Measurements from ENCODE around the gene SGO2. TPM values are rescaled to one million over a fixed set of nuclear protein-coding genes. Genes with fewer than 3 reads are reported as not detected.

Gene SGO2
- total RNA-seq, 1 donor from 2014 or later, result 6.6 TPM

GRCh38 chr2:200483729-200484198, 42.2 kb upstream of the SGO2 start:
- peak; percentile 73 for DNase-seq
- H3K9me3 Mint-ChIP-seq (ENCODE audit: unreplicated experiment), result peaks cover 2% of the 10 kb centered on the region
- no peak overlapping the region for H3K27ac Mint-ChIP-seq (ENCODE audit: unreplicated experiment)
- peak; percentile 59 for TF ChIP-seq CTCF (IDR thresholded peaks at IDR 0.05; ENCODE audit: partially characterized antibody, unreplicated experiment)
- H3K4me3 Mint-ChIP-seq (ENCODE audit: unreplicated experiment), result no peak overlapping the region
- H3K27me3 Mint-ChIP-seq (ENCODE audit: unreplicated experiment), result no peaks in the 10 kb centered on the region
- H3K4me1 Mint-ChIP-seq (ENCODE audit: low read depth, unreplicated experiment), result peaks cover 5% of the 10 kb centered on the region
- H3K36me3 Mint-ChIP-seq (ENCODE audit: unreplicated experiment), result no peaks in the 10 kb centered on the region

- DNase-seq, result no peak
- H3K9me3 Mint-ChIP-seq (ENCODE audit: unreplicated experiment), result peaks cover 2% of the 10 kb centered on the region
- H3K4me1 Mint-ChIP-seq (ENCODE audit: low read depth, unreplicated experiment), result peaks cover 5% of the 10 kb centered on the region
- no peaks in the 10 kb centered on the region for H3K36me3 Mint-ChIP-seq (ENCODE audit: unreplicated experiment)
- H3K4me3 Mint-ChIP-seq (ENCODE audit: unreplicated experiment), result no peak overlapping the region
- no peak for TF ChIP-seq CTCF (IDR thresholded peaks at IDR 0.05; ENCODE audit: partially characterized antibody, unreplicated experiment)
- H3K27me3 Mint-ChIP-seq (ENCODE audit: unreplicated experiment), result no peaks in the 10 kb centered on the region
- no peak overlapping the region for H3K27ac Mint-ChIP-seq (ENCODE audit: unreplicated experiment)
Measured at GRCh38 chr2:200484934-200485333, 41.1 kb upstream of the SGO2 start.

- Mint-ChIP-seq H3K4me3 (ENCODE audit: unreplicated experiment) (no peak overlapping the region), H3K4me1 (ENCODE audit: low read depth, unreplicated experiment) (peaks cover 4% of the 10 kb centered on the region), H3K27me3 (ENCODE audit: unreplicated experiment) (no peaks in the 10 kb centered on the region), H3K27ac (ENCODE audit: unreplicated experiment) (no peak overlapping the region), H3K9me3 (ENCODE audit: unreplicated experiment) (peaks cover 2% of the 10 kb centered on the region), H3K36me3 (ENCODE audit: unreplicated experiment) (peaks cover 6% of the 10 kb centered on the region)
- no peak for TF ChIP-seq CTCF (IDR thresholded peaks at IDR 0.05; ENCODE audit: partially characterized antibody, unreplicated experiment)
- no peak for DNase-seq
Measured at GRCh38 chr2:200486529-200486928, 39.5 kb upstream of the SGO2 start.

GRCh38 chr2:200488169-200488568, 37.8 kb upstream of the SGO2 start:
- Mint-ChIP-seq H3K27me3 (ENCODE audit: unreplicated experiment) (peaks cover 2% of the 10 kb centered on the region), H3K27ac (ENCODE audit: unreplicated experiment) (no peak overlapping the region), H3K9me3 (ENCODE audit: unreplicated experiment) (peaks cover 2% of the 10 kb centered on the region), H3K36me3 (ENCODE audit: unreplicated experiment) (peaks cover 13% of the 10 kb centered on the region), H3K4me3 (ENCODE audit: unreplicated experiment) (no peak overlapping the region), H3K4me1 (ENCODE audit: low read depth, unreplicated experiment) (peaks cover 4% of the 10 kb centered on the region)
- no peak for DNase-seq
- TF ChIP-seq CTCF (IDR thresholded peaks at IDR 0.05; ENCODE audit: partially characterized antibody, unreplicated experiment), result no peak

GRCh38 chr2:200490001-200490400, 36.0 kb upstream of the SGO2 start:
- Mint-ChIP-seq H3K4me1 (ENCODE audit: low read depth, unreplicated experiment) (peaks cover 2% of the 10 kb centered on the region), H3K27ac (ENCODE audit: unreplicated experiment) (no peak overlapping the region), H3K9me3 (ENCODE audit: unreplicated experiment) (no peaks in the 10 kb centered on the region), H3K4me3 (ENCODE audit: unreplicated experiment) (no peak overlapping the region), H3K27me3 (ENCODE audit: unreplicated experiment) (peaks cover 2% of the 10 kb centered on the region), H3K36me3 (ENCODE audit: unreplicated experiment) (peaks cover 13% of the 10 kb centered on the region)
- no peak for DNase-seq
- no peak for TF ChIP-seq CTCF (IDR thresholded peaks at IDR 0.05; ENCODE audit: partially characterized antibody, unreplicated experiment)
